GM12878 (cell line): ENCODE data around the gene CHCHD6. TPM values are rescaled to one million over a fixed set of nuclear protein-coding genes. Genes with fewer than 3 reads are reported as not detected.

Experiments
- ATAC-seq: fragments of 200-7000 bp; cut with Tn5 transposase; 3 replicates; pipeline ENCODE4 v1.9.1; 2020; ENCODE audit warnings: mild to moderate bottlenecking, moderate library complexity
- BruUV-seq: library from RNA; stranded (reverse); fragments of 400-500 nt; replicated peaks from 2 replicates; lab custom pipeline; 2021; lab: Mats Ljungman, UMichigan
- CTCF ChIA-PET: fragments of 300-600 bp; sonication (Branson Sonifier 250); formaldehyde crosslinking; extraction: SDS; loops from one replicate; lab custom pipeline; 2021; ENCODE audit warnings: inconsistent platforms; lab: Yijun Ruan, JAX
- POLR2A ChIA-PET: fragments of 350-600 bp; formaldehyde crosslinking; extraction: SDS; loops from one replicate; lab custom pipeline; 2021; ENCODE audit warnings: inconsistent platforms; lab: Charles Lee
- RAD21 ChIA-PET: fragments of 300-600 bp; sonication (Branson Sonifier 250); formaldehyde crosslinking; loops from one replicate; lab custom pipeline; 2023; ENCODE audit warnings: antibody characterized with exemption; ENCODE audit not compliant: unreplicated experiment; lab: Charles Lee
- SMC1A ChIA-PET: fragments of 300-600 bp; sonication (Branson Sonifier 250); formaldehyde crosslinking; loops from one replicate; lab custom pipeline; 2023; ENCODE audit not compliant: unreplicated experiment, uncharacterized antibody; lab: Charles Lee
- DNase-seq: peaks from one replicate; pipeline ENCODE4 v3.0.0-alpha.2; 2011; ENCODE audit warnings: low read depth, low spot score
- FAIRE-seq: peaks from 3 replicates; lab custom pipeline; 2011; peaks lifted over from hg19 to GRCh38; lab: Jason Lieb, UNC
- H2AFZ ChIP-seq: 2 replicates; pipeline ENCODE4 v1.6.0; 2011; ENCODE audit warnings: low read depth, low read length, control low read depth; ENCODE audit not compliant: control insufficient read depth
- H3K27ac ChIP-seq: 2 replicates; pipeline ENCODE4 v1.5.1; 2011; ENCODE audit warnings: control low read depth; ENCODE audit not compliant: control insufficient read depth, insufficient read depth
- H3K27me3 ChIP-seq, 2 experiments: replicated peaks in 1 of 2; 2 replicates each; pipeline versions ENCODE4 v1.6.0 to v1.6.1; 2011; ENCODE audit warnings: low read length in 1 of 2; ENCODE audit not compliant: control insufficient read depth in 2 of 2, insufficient read depth in 2 of 2
- H3K36me3 ChIP-seq, 2 experiments: 2 replicates each; pipeline ENCODE4 v1.5.1; 2011; ENCODE audit warnings: low read length in 1 of 2; ENCODE audit not compliant: control insufficient read depth in 2 of 2, insufficient read depth in 2 of 2
- H3K4me1 ChIP-seq: 2 replicates; pipeline ENCODE4 v1.6.1; 2011; ENCODE audit warnings: mild to moderate bottlenecking, low read length, moderate library complexity, mixed read lengths; ENCODE audit not compliant: control insufficient read depth, insufficient read depth
- H3K4me2 ChIP-seq: 2 replicates; pipeline ENCODE4 v1.6.0; 2011; ENCODE audit warnings: control low read depth; ENCODE audit not compliant: control insufficient read depth, insufficient read depth
- H3K4me3 ChIP-seq: fragments of 200-600 bp; sonication (generic); 2 replicates; pipeline ENCODE4 v1.5.1; 2016
- H3K79me2 ChIP-seq: 2 replicates; pipeline ENCODE4 v1.6.0; 2011; ENCODE audit warnings: low read length; ENCODE audit not compliant: control insufficient read depth, insufficient read depth
- H3K9ac ChIP-seq: 2 replicates; pipeline ENCODE4 v1.8.0; 2011; ENCODE audit warnings: low read length, control low read depth, mixed read lengths; ENCODE audit not compliant: control insufficient read depth, insufficient read depth
- H3K9me3 ChIP-seq: replicated peaks from 3 replicates; pipeline ENCODE4 v1.5.1; 2011; ENCODE audit warnings: mild to moderate bottlenecking, low read length; ENCODE audit not compliant: control insufficient read depth, insufficient read depth
- H4K20me1 ChIP-seq: 2 replicates; pipeline ENCODE4 v1.6.0; 2011; ENCODE audit not compliant: control insufficient read depth, insufficient read depth
- DPF2 ChIP-seq: fragments of 450-650 bp; IDR thresholded peaks from 2 replicates; pipeline ENCODE4 v1.6.1; 2017; ENCODE audit warnings: mild to moderate bottlenecking
- EED ChIP-seq: sonication (generic); IDR thresholded peaks from 2 replicates; pipeline ENCODE4 v1.6.1; 2016; ENCODE audit warnings: antibody characterized with exemption, low read depth
- MLLT1 ChIP-seq: fragments of 450-650 bp; IDR thresholded peaks from 2 replicates; pipeline ENCODE4 v1.6.1; 2016; ENCODE audit warnings: mild to moderate bottlenecking
- PBX3 ChIP-seq: IDR thresholded peaks from 2 replicates; pipeline ENCODE4 v1.6.1; 2011; ENCODE audit warnings: mild to moderate bottlenecking, low read depth, low read length, moderate library complexity; ENCODE audit not compliant: insufficient replicate concordance
- RBBP5 ChIP-seq: fragments of 200-600 bp; sonication (generic); conservative IDR thresholded peaks from 2 replicates; pipeline ENCODE4 v1.6.1; 2016
- RELB ChIP-seq: fragments of 450-650 bp; IDR thresholded peaks from 2 replicates; pipeline ENCODE4 v1.6.1; 2017; ENCODE audit warnings: low read depth, mild to moderate bottlenecking, moderate library complexity
- SIX5 ChIP-seq: IDR thresholded peaks from 2 replicates; pipeline ENCODE4 v1.6.1; 2011; ENCODE audit warnings: mild to moderate bottlenecking, low read depth, low read length, moderate library complexity; ENCODE audit not compliant: severe bottlenecking
- SRF ChIP-seq, 2 experiments: IDR thresholded peaks; 2 replicates each; pipeline ENCODE4 v1.6.1; 2011; ENCODE audit warnings: low read depth in 2 of 2, low read length in 2 of 2, mild to moderate bottlenecking in 1 of 2, moderate library complexity in 1 of 2
- WGBS: methylation state at CpG from one replicate; pipeline ENCODE4 v1.1.6; 2016; ENCODE audit warnings: low lambda C conversion rate; ENCODE audit not compliant: insufficient replicate concordance, insufficient coverage; ENCODE audit errors: missing lambda C conversion rate; 5-methylcytosine and 5-hydroxymethylcytosine counted together
- in situ Hi-C: fragments of 300-500 bp; cut with MboI; formaldehyde crosslinking; loops from 9 replicates; pipeline ENCODE4 v1.14.3; 2018; ENCODE audit warnings: mixed read lengths
- intact Hi-C: fragments of 100-400 bp; cut with micrococcal nuclease; formaldehyde crosslinking; loops from one replicate; pipeline ENCODE4 v1.14.2; 2022; ENCODE audit not compliant: unreplicated experiment
- polyA plus RNA-seq, 11 experiments: library from polyadenylated mRNA; depleted of rRNA in 4 of 11; unstranded in 6 of 11; stranded (reverse) in 5 of 11; fragments of >200 nt; fragmentation: Nextera tagmentation in 4 of 11; fragmentation: Illumina TruSeq in 1 of 11; extraction: Ambion mirVana in 4 of 11; extraction: Trizol in 1 of 11; gene quantifications; 1 replicate in 1 of 11; 2 replicates in 10 of 11; pipeline versions ENCODE4 v1.2.1 to v1.2.3, GENCODE V29; 2011 to 2016; ENCODE audit warnings: inconsistent platforms in 2 of 11, missing spikeins in 2 of 11, low read depth in 1 of 11
- total RNA-seq, 4 experiments: library from RNA; depleted of rRNA in 3 of 4; stranded (reverse); fragments of >200 nt in 3 of 4; fragmentation: Illumina TruSeq in 1 of 4; extraction: Trizol in 1 of 4; gene quantifications; 2 replicates each; pipeline versions ENCODE4 v1.2.1 to v1.2.3, GENCODE V29; 2013 to 2021
- TF ChIP-seq, protein P1 (sequence below): fragments of 450-650 bp; formaldehyde crosslinking; IDR thresholded peaks from 2 replicates; pipeline ENCODE4 v1.5.0; 2022; ENCODE audit warnings: mild to moderate bottlenecking, missing genetic modification characterization
- TF ChIP-seq, protein P2 (sequence below): IDR thresholded peaks from 2 replicates; pipeline ENCODE4 v1.6.1; 2011; ENCODE audit warnings: low read depth, mild to moderate bottlenecking, low read length, moderate library complexity, borderline replicate concordance; ENCODE audit errors: extremely low read depth

The CHCHD6 gene
- total and polyA plus RNA-seq, 10 of the 15 experiments (the other 5 are each of a cell fraction or from before 2014, with no cell fraction given), result 2.7 to 16.7 (median 12.3) TPM

GRCh38 chr3:126749931-126750755 is 46.1 kb downstream of the CHCHD6 start (continued):
- TF ChIP-seq PBX3, result no peak
- TF ChIP-seq SRF (IDR thresholded peaks at IDR 0.05; ENCODE audit: low read depth in 2 of 2, low read length in 2 of 2), result no peak
- TF ChIP-seq, protein P1, sequence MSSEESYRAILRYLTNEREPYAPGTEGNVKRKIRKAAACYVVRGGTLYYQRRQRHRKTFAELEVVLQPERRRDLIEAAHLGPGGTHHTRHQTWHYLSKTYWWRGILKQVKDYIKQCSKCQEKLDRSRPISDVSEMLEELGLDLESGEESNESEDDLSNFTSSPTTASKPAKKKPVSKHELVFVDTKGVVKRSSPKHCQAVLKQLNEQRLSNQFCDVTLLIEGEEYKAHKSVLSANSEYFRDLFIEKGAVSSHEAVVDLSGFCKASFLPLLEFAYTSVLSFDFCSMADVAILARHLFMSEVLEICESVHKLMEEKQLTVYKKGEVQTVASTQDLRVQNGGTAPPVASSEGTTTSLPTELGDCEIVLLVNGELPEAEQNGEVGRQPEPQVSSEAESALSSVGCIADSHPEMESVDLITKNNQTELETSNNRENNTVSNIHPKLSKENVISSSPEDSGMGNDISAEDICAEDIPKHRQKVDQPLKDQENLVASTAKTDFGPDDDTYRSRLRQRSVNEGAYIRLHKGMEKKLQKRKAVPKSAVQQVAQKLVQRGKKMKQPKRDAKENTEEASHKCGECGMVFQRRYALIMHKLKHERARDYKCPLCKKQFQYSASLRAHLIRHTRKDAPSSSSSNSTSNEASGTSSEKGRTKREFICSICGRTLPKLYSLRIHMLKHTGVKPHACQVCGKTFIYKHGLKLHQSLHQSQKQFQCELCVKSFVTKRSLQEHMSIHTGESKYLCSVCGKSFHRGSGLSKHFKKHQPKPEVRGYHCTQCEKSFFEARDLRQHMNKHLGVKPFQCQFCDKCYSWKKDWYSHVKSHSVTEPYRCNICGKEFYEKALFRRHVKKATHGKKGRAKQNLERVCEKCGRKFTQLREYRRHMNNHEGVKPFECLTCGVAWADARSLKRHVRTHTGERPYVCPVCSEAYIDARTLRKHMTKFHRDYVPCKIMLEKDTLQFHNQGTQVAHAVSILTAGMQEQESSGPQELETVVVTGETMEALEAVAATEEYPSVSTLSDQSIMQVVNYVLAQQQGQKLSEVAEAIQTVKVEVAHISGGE (CRISPR knock-in tag), result no peak
- TF ChIP-seq, all 136 proteins: peak for 0

DNA sequence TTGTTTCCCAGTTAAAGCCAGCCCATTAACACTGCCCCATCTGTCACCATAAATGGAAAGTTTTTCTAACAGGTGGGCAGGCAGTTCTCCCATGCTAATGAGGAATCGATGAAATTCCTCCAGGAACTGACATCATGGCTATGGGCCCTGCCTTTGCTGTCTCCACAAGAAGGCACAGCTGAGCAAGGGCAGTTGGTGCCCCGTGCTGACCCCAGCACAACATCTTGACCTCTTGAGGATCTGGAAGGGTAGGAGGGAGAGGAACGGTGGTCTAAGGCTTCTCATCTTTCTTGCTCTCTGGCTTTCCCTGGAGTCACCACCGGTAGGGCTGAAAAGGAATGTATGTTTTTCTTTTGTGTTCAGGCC is 46.7 kb downstream of the CHCHD6 start:
- ChIA-PET RAD21 (interaction anchor here (5.8 kb wide), 1 partner anchor 232 kb away, joined by 36 read pairs; the partner anchor contains the start of gene PLXNA1), POLR2A (interaction anchor here (0.7 kb wide), 1 partner anchor 306 kb away, joined by 3 read pairs; no protein-coding TSS in a partner anchor), CTCF (interaction anchor here (0.8 to 7.1 kb wide), 8 partner anchors 12 to 798 kb away, joined by 3 to 65 read pairs (median 16); partner anchors contain the start of gene PLXNA1), SMC1A (interaction anchor here (1.6 kb wide), 1 partner anchor 230 kb away, joined by 3 read pairs; no protein-coding TSS in a partner anchor)
- 96% methylated on average over 4 of the region's 4 CpGs for WGBS
- ATAC-seq (no peak), FAIRE-seq (no peak), DNase-seq (no peak)
- intact Hi-C loops, result no loop called here
- Histone ChIP-seq H3K4me3 (no peak overlapping the region), H3K36me3 (no peaks in the 10 kb centered on the region), H3K79me2 (no peaks in the 10 kb centered on the region), H2AFZ (no peak overlapping the region), H3K27me3 (no peaks in the 10 kb centered on the region), H3K9ac (no peak overlapping the region), H4K20me1 (no peaks in the 10 kb centered on the region), H3K4me2 (no peak overlapping the region), H3K9me3 (no peaks in the 10 kb centered on the region), H3K27ac (no peak overlapping the region), H3K4me1 (no peaks in the 10 kb centered on the region)
- no TSS peak for BruUV-seq
- in situ Hi-C loops, result loop anchor here (5.0 to 10.0 kb wide), 3 partner anchors 227 to 794 kb away; no protein-coding TSS in a partner anchor
- no peak for TF ChIP-seq EED
- no peak for TF ChIP-seq MLLT1
- no peak for TF ChIP-seq SIX5
- TF ChIP-seq RBBP5, result no peak
- TF ChIP-seq, protein P2, sequence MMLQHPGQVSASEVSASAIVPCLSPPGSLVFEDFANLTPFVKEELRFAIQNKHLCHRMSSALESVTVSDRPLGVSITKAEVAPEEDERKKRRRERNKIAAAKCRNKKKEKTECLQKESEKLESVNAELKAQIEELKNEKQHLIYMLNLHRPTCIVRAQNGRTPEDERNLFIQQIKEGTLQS, result no peak
- no peak for TF ChIP-seq DPF2
- no peak for TF ChIP-seq RELB
